ENCODE measurements around the gene RPS29. TPM values are rescaled to one million over a fixed set of nuclear protein-coding genes. Genes with fewer than 3 reads are reported as not detected.

Gene RPS29
- total RNA-seq, 4 donors from 2014 or later, result 5,312 to 11,292 (median 8,564) TPM

- H3K36me3 ChIP-seq, result peaks cover 15% of the 10 kb centered on the region
- DNase-seq (ENCODE audit: low spot score in 2 of 2), result no peak
- H3K27ac ChIP-seq, result no peak overlapping the region
- H3K27me3 ChIP-seq, result no peaks in the 10 kb centered on the region
- no peak overlapping the region for H3K4me3 ChIP-seq
- peaks cover 31% of the 10 kb centered on the region for H3K4me1 ChIP-seq
- TF ChIP-seq, protein P1, sequence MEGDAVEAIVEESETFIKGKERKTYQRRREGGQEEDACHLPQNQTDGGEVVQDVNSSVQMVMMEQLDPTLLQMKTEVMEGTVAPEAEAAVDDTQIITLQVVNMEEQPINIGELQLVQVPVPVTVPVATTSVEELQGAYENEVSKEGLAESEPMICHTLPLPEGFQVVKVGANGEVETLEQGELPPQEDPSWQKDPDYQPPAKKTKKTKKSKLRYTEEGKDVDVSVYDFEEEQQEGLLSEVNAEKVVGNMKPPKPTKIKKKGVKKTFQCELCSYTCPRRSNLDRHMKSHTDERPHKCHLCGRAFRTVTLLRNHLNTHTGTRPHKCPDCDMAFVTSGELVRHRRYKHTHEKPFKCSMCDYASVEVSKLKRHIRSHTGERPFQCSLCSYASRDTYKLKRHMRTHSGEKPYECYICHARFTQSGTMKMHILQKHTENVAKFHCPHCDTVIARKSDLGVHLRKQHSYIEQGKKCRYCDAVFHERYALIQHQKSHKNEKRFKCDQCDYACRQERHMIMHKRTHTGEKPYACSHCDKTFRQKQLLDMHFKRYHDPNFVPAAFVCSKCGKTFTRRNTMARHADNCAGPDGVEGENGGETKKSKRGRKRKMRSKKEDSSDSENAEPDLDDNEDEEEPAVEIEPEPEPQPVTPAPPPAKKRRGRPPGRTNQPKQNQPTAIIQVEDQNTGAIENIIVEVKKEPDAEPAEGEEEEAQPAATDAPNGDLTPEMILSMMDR (IDR thresholded peaks at IDR 0.05), result no peak
- TF ChIP-seq EP300 (IDR thresholded peaks at IDR 0.05) (no peak), POLR2A (IDR thresholded peaks at IDR 0.05) (no peak), POLR2AphosphoS5 (IDR thresholded peaks at IDR 0.05) (no peak)
- H3K9me3 ChIP-seq, result no peaks in the 10 kb centered on the region
- WGBS, result 92% methylated on average over 6 of the region's 6 CpGs
These were observed 2.6 kb downstream of the RPS29 start for GRCh38 chr14:49583629-49584028.

DNA sequence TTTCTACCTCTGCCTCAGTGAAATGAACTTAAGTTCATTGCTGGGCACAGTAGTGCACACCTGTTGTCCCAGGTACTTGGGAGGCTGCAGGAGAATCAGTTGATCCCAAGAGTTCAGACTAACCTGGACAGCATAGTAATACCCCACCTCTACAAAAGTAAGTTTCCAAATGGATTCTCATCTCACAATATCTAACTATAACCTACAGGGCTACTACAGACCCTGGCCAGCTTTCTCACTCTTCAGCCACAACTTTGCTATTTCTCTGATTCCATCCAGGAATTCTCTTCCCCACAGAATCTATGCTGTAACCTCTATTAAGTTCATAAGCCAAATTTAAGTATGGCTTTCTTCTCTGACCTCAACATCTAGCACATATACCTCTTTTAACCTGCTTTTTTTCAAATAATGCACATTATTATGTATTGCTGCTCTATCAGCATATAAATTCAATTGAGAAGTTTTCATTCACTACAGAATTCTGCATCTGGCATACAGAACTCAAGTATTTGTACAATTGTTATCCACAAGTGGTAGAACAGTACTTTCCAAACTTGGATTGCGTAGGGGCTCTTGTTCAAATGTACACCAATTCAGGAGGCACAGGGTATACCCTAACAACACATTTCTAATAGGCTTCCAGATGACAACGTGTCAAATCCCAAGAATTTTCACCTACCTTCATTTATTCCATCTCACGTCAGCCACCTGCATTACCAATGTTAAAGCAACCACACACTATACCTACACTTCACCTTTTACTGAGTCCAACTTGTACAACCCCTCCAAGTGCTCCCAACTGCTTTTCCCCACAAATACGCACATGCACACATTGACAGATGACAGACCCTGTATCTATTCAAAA, 3.8 kb downstream of the RPS29 start:
- 88% methylated on average over 4 of the region's 4 CpGs for WGBS
- no peaks in the 10 kb centered on the region for H3K9me3 ChIP-seq
- no peak overlapping the region for H3K4me3 ChIP-seq
- no peak overlapping the region for H3K27ac ChIP-seq
- TF ChIP-seq, protein P1 (IDR thresholded peaks at IDR 0.05), result no peak
- no peak for TF ChIP-seq EP300 (IDR thresholded peaks at IDR 0.05)
- H3K36me3 ChIP-seq, result peaks cover 16% of the 10 kb centered on the region
- DNase-seq (ENCODE audit: low spot score in 2 of 2), result no peak
- H3K4me1 ChIP-seq, result peaks cover 31% of the 10 kb centered on the region
- no peaks in the 10 kb centered on the region for H3K27me3 ChIP-seq

DNA sequence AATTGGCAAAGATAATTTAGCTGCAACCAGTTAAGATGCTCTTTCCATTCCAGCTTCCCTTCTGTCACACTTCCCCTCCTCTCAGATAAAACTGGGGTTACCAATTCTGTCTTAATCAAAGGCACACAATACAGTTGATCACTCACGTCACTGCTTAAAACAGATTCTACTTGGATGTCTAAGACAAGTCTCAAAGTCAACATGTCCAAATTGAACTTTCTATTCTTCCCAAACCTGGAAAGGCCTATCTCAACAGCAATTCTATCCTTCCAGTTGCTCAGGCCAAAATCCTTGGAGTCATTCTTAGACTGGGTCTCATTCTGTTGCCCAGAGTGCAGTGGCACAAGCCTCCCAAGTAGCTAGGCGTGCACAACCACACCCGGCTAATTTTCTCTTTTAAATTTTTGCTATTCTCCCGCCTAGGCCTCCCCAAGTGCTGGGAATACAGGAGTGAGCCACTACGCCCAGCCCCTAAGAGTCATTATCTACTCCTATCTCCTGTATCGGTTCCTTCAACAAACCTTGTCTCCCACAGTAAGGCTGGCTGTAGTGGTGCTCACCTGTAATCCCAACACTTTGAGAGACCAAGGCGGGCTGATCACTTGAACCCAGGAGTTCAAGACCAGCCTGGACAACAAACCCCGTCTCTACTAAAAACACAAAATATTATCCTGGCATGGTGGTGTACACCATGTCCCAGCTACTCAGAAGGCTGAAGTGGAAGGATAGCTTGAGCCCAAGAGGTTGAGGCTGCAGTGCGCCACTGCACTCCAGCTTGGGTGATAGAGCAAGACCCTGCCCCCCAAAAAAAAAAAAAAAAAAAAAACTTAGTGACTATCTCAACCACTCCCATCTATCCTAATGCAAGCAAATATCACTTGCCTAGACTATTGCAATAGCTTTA, 4.7 kb downstream of the RPS29 start:
- Histone ChIP-seq H3K36me3 (peaks cover 24% of the 10 kb centered on the region), H3K27ac (no peak overlapping the region), H3K4me3 (no peak overlapping the region), H3K4me1 (peaks cover 31% of the 10 kb centered on the region), H3K9me3 (no peaks in the 10 kb centered on the region), H3K27me3 (no peaks in the 10 kb centered on the region)
- WGBS, result 93% methylated on average over 9 of the region's 9 CpGs
- TF ChIP-seq POLR2A (IDR thresholded peaks at IDR 0.05), result no peak
- TF ChIP-seq, protein P1 (IDR thresholded peaks at IDR 0.05), result no peak
- TF ChIP-seq POLR2AphosphoS5 (IDR thresholded peaks at IDR 0.05), result no peak
- TF ChIP-seq EP300 (IDR thresholded peaks at IDR 0.05), result no peak
- no peak for DNase-seq (ENCODE audit: low spot score in 2 of 2)

DNA sequence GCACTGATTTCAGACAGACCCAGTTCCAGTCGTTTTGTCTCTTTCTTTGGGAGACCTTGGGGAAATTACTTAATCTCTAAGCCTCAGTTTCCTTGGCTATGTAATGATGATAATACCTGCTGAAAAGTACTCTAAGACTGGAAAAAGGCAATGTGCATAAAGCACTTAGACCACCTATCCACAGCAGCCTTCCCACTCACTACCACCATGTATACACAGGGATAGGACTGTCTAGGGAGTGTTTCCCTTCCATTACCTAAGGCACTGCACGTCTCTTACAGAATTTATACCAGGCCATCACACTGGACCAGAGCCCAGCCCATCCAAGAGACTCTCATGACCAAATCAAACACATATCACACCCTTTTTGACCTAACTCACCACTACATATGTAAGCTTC, 6.3 kb downstream of the RPS29 start:
- 85% methylated on average over 2 of the region's 2 CpGs for WGBS
- TF ChIP-seq POLR2AphosphoS5 (IDR thresholded peaks at IDR 0.05) (no peak), EP300 (IDR thresholded peaks at IDR 0.05) (no peak), POLR2A (IDR thresholded peaks at IDR 0.05) (no peak)
- TF ChIP-seq, protein P1 (IDR thresholded peaks at IDR 0.05), result no peak
- peaks cover 39% of the 10 kb centered on the region for H3K36me3 ChIP-seq
- H3K9me3 ChIP-seq, result no peaks in the 10 kb centered on the region
- H3K27me3 ChIP-seq, result no peaks in the 10 kb centered on the region
- no peak overlapping the region for H3K27ac ChIP-seq
- no peak overlapping the region for H3K4me3 ChIP-seq
- no peak for DNase-seq (ENCODE audit: low spot score in 2 of 2)
- peaks cover 25% of the 10 kb centered on the region for H3K4me1 ChIP-seq

- H3K4me3 ChIP-seq, result no peak overlapping the region
- H3K9me3 ChIP-seq, result no peaks in the 10 kb centered on the region
These were observed 8.0 kb downstream of the RPS29 start for GRCh38 chr14:49578141-49578540.

More at GRCh38 chr14:49578141-49578540, 8.0 kb downstream of the RPS29 start:
- Histone ChIP-seq H3K4me1 (peaks cover 11% of the 10 kb centered on the region), H3K27ac (no peak overlapping the region), H3K36me3 (peaks cover 31% of the 10 kb centered on the region), H3K27me3 (no peaks in the 10 kb centered on the region)
- TF ChIP-seq POLR2AphosphoS5 (IDR thresholded peaks at IDR 0.05) (no peak), EP300 (IDR thresholded peaks at IDR 0.05) (no peak)
- TF ChIP-seq, protein P1 (IDR thresholded peaks at IDR 0.05), result no peak
- WGBS, result 100% methylated on average over 1 of the region's 1 CpG
- no peak for DNase-seq (ENCODE audit: low spot score in 2 of 2)

Measured in suprapubic skin (tissue), 4 donors.